K562 treated with DMSO at 1 percent for 12 hours (cell line): ENCODE data around the gene TREH. TPM values are rescaled to one million over a fixed set of nuclear protein-coding genes. Genes with fewer than 3 reads are reported as not detected.

Experiments used
- total RNA-seq: library from RNA; unstranded; fragments of 300-600 nt; gene quantifications from 2 replicates; pipeline ENCODE4 v1.2.3, GENCODE V29; 2022; ENCODE audit not compliant: insufficient read depth

TREH gene, protein sequence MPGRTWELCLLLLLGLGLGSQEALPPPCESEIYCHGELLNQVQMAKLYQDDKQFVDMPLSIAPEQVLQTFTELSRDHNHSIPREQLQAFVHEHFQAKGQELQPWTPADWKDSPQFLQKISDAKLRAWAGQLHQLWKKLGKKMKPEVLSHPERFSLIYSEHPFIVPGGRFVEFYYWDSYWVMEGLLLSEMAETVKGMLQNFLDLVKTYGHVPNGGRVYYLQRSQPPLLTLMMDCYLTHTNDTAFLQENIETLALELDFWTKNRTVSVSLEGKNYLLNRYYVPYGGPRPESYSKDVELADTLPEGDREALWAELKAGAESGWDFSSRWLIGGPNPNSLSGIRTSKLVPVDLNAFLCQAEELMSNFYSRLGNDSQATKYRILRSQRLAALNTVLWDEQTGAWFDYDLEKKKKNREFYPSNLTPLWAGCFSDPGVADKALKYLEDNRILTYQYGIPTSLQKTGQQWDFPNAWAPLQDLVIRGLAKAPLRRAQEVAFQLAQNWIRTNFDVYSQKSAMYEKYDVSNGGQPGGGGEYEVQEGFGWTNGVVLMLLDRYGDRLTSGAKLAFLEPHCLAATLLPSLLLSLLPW
- not detected in 2 replicates for total RNA-seq

DNA sequence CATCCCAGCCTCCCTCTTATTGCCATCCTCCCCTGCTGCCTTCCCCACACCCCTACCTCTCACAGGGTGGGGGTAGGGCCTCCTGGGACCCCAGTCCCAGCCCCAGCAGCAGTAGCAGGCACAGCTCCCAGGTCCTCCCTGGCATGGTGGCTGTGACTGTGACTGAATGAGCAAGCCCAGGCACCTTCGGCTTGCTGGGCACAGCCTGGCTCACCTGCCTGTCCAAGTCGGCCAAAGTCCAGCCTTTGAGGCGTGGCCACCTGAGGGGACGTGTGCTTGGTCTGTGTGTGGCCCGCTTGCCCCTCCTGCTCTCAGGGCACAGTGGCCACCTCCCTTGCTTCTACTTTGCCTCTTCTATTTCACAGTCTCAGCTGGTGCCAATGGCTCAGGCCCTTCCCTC, at the start of gene TREH:
TREH (minus strand) TSS at position 168 of the 400 bp plus-strand sequence; CDS start at position 145, 23 bp downstream.

DNA sequence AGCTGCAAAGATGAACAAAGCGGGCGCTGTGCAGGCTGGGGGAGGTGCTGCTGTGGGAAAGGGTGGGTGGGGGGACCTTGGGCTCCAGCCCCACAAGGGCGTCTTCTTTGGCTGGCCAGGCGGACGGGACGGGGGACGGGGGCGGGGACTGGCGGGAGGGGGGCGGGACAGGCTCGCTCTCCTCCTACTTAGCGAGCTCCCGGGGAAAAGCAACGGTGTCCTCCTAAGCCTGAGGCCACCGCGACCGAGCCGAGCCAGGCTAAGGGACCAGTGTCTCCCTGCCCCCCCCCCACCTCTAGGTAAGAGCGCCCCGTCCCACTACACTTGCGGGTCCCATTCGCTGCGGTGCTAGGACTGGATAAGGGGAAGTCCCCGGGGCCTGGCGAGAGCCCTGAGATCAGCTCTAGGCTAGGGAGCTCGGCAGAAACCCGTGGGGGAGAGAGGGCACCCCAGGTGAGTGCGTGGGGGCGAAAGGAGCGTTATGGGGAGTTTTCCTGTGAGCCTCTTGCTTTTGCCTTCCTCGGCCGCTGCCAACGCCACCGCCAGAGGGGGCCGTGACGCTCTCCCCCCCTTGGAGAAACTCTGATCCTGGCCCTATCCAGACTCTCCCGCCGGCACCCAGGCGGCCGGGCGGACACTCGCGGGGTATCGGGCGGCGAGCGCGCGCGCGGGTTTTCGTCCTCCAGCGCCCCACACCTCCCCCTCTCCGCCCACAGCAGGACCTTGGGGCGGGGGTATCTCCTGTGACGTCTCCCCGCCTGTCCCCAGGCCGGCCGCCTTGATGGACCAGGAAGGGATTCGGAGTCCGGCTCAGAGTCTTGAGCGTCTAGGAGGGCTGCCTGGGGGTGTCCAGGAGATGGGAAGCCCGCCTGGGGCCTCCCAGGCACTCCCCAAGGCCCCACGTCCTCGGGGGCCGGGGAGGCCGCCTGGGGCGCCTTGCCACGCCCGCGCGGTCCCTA, 71.8 kb downstream of the TREH start, which contains the start of gene PHLDB1:
PHLDB1 (plus strand) TSS at position 215 of the 959 bp plus-strand sequence. CDS start 6,222 bp downstream, outside the sequence.

Other genes with a start within 250 kb of the TREH start
- 4.2 and 30.5 TPM in 2 replicates for gene KMT2A, start 243.2 kb downstream of the TREH start, total RNA-seq
- 1.8 and 2.5 TPM in 2 replicates for gene TTC36, start 152.2 kb downstream of the TREH start, total RNA-seq
- 7.3 and 8.2 TPM in 2 replicates for gene TMEM25, start 148.5 kb downstream of the TREH start, total RNA-seq
- 22.9 and 27.9 TPM in 2 replicates for gene IFT46, start 113.7 kb downstream of the TREH start, total RNA-seq
- 59.8 and 156 TPM in 2 replicates for gene ARCN1, start 107.2 kb downstream of the TREH start, total RNA-seq
- 12.9 and 39.4 TPM in 2 replicates for gene PHLDB1, start 72.0 kb downstream of the TREH start, total RNA-seq
- gene DDX6, start 111.5 kb upstream of the TREH start, total RNA-seq: 6.4 and 28.2 TPM in 2 replicates
- gene CXCR5, start 204.2 kb upstream of the TREH start, total RNA-seq: not detected in 2 replicates
- gene BCL9L, start 246.3 kb upstream of the TREH start, total RNA-seq: 2.3 and 12.1 TPM in 2 replicates